Measurements from ENCODE around the gene OR8D4. TPM values are rescaled to one million over a fixed set of nuclear protein-coding genes. Genes with fewer than 3 reads are reported as not detected.

The OR8D4 gene
- total and polyA plus RNA-seq, 3 donors from 2014 or later = 5.6 to 11.7 TPM; not detected in 1

GRCh38 chr11:123880912-123881311, 21.1 kb upstream of the OR8D4 start:
- no peaks in the 10 kb centered on the region for H3K9me3 ChIP-seq
- H3K4me3 ChIP-seq = no peak overlapping the region
- intact Hi-C loops (cut with DNase I; ENCODE audit: low total_unique reads) = no loop called here
- H3K36me3 ChIP-seq (ENCODE audit: low read depth, missing control alignments) = no peaks in the 10 kb centered on the region
- DNase-seq = no peak
- no peaks in the 10 kb centered on the region for H3K4me1 ChIP-seq
- no peak overlapping the region for H3K27ac ChIP-seq
- TF ChIP-seq CTCF (IDR thresholded peaks at IDR 0.05) = no peak
- no peak for TF ChIP-seq POLR2A (IDR thresholded peaks at IDR 0.05)
- no peaks in the 10 kb centered on the region for H3K27me3 ChIP-seq
- 91 to 93% methylated on average over 4 of the region's 4 CpGs for WGBS, 2 donors

- Histone ChIP-seq H3K9me3 (no peaks in the 10 kb centered on the region), H3K4me1 (peaks cover 3% of the 10 kb centered on the region), H3K36me3 (ENCODE audit: low read depth, missing control alignments) (no peaks in the 10 kb centered on the region), H3K27ac (no peak within 1 kb of the TSS), H3K4me3 (no peak within 1 kb of the TSS), H3K27me3 (no peaks in the 10 kb centered on the region)
- intact Hi-C loops (cut with DNase I; ENCODE audit: low total_unique reads) = no loop called here
- WGBS, 2 donors = 86 to 90% methylated on average over 3 of the region's 3 CpGs
- TF ChIP-seq POLR2A (IDR thresholded peaks at IDR 0.05) (no peak), CTCF (IDR thresholded peaks at IDR 0.05) (no peak)
- DNase-seq = no peak
These were observed 16.4 kb upstream of the OR8D4 start, which contains the start of gene TMEM225 for GRCh38 chr11:123885570-123885969. Gene TMEM225, minus strand, starts transcription at chr11:123885670. Its CDS starts 245 bp downstream, at chr11:123885425.

GRCh38 chr11:123892031-123892430, 9.9 kb upstream of the OR8D4 start:
- peak overlapping the region; percentile 16 to 47 for H3K27ac ChIP-seq
- DNase-seq = no peak
- intact Hi-C loops (cut with DNase I; ENCODE audit: low total_unique reads) = no loop called here
- no peak overlapping the region for H3K4me3 ChIP-seq
- H3K27me3 ChIP-seq = no peaks in the 10 kb centered on the region
- peaks cover 3% of the 10 kb centered on the region for H3K4me1 ChIP-seq
- H3K36me3 ChIP-seq (ENCODE audit: low read depth, missing control alignments) = no peaks in the 10 kb centered on the region
- H3K9me3 ChIP-seq = no peaks in the 10 kb centered on the region
- TF ChIP-seq POLR2A (IDR thresholded peaks at IDR 0.05) (no peak), CTCF (IDR thresholded peaks at IDR 0.05) (no peak)

- Histone ChIP-seq H3K4me3 (no peak overlapping the region), H3K36me3 (ENCODE audit: low read depth, missing control alignments) (no peaks in the 10 kb centered on the region), H3K27me3 (no peaks in the 10 kb centered on the region), H3K4me1 (no peaks in the 10 kb centered on the region), H3K9me3 (no peaks in the 10 kb centered on the region), H3K27ac (no peak overlapping the region)
- intact Hi-C loops (cut with DNase I; ENCODE audit: low total_unique reads) = no loop called here
- no peak for DNase-seq
- TF ChIP-seq POLR2A (IDR thresholded peaks at IDR 0.05) (no peak), CTCF (IDR thresholded peaks at IDR 0.05) (no peak)
- 26 to 52% methylated on average over 3 of the region's 3 CpGs for WGBS, 2 donors
These were observed 2.2 kb upstream of the OR8D4 start for GRCh38 chr11:123899792-123900191.

GRCh38 chr11:123903932-123904331, 2.0 kb downstream of the OR8D4 start:
- intact Hi-C loops (cut with DNase I; ENCODE audit: low total_unique reads) = no loop called here
- Histone ChIP-seq H3K4me1 (peaks cover 9% of the 10 kb centered on the region), H3K9me3 (no peaks in the 10 kb centered on the region), H3K4me3 (no peak overlapping the region), H3K27me3 (no peaks in the 10 kb centered on the region), H3K27ac (no peak overlapping the region), H3K36me3 (ENCODE audit: low read depth, missing control alignments) (no peaks in the 10 kb centered on the region)
- WGBS, 2 donors = 75 to 95% methylated on average over 2 of the region's 2 CpGs
- DNase-seq = no peak
- TF ChIP-seq POLR2A (IDR thresholded peaks at IDR 0.05) (no peak), CTCF (IDR thresholded peaks at IDR 0.05) (no peak)
